NCI-H82 (cell line): Measurements from ENCODE around the gene ADCY2.

Source experiments
- DNase-seq: peaks from one replicate; lab custom pipeline; 2025; lab: John Stamatoyannopoulos, UW

The ADCY2 gene

DNA sequence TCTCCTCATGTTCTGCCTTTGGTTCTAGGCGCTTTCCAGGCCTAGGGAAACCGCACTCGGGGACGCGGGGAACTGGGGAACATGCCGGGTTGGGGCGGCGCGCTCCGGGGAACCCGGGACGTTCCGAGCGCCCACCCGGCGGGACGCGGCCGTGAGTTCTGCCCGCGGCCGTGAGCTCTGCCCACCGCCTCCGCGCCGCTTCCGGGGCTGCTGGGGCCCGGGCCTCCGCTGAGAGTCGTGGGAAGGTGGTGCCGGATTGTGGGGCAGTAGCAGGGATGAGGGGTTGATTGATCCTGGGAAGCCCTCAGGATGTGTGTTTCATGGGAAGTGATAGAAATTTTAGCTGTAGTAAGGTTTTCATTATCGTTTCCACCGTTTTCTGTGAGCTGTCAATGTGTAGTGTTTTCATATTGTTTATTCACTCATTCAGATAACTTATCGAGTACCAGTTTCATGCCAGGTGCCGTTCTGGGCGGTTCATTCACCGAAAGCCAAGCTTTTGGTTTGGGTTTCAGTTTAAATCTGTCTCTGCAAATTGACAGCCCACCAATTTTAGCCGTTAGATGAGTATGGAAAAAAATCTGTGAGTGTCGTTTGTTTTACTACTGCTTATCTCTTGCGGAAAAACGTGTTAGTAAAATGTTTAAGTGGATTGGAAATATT lies 473.7 kb downstream of the ADCY2 start:
- DNase-seq, result peak; percentile 4

DNA sequence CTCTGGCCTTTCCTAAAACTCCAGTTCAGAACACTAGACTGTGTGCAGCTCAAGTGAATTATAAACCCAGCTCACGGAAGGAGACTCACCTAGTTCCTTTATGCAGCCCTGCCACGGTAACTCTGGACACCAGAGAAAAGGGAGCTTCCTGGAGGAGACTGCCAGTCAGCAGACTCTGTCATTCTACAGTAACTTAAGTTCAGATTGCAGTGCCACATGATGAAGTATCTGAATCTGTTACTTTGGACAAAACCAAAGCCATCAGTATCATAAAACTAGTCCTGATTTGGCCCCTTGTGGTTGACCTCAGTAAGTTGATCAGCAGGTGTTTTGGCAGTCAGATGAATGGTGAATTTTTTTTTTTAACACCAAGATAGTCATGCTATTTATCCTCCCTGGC lies 475.7 kb downstream of the ADCY2 start:
- DNase-seq, result no peak

DNA sequence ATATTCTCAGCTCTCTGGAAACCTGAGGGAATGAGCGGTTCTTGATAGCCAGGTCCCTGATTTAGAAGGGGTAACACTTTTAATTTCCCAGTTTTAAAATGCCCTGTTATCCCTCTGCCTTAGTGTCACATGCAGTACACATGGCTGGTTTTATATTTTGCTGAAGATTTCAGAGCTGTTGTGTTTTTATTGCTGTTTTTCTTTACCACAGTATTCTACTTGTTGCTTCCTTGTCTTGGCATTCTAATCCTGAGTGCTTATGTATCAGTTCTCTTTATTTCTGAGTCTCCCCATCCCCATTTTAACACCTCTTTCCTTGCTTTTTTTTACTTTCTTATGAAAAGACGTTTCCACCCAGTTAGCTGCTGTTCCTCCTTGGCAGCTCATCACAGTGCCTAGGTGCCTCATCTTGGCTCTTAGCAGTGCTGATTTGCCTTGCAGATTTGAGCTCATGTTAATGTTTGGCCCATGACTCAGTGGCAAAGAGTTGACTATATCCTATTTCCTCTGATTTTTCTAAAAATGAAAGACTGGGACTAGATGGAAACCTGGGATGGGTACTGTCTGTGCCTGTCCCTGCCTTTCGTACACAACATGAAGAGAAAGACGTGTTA lies 476.7 kb downstream of the ADCY2 start:
- no peak for DNase-seq

DNA sequence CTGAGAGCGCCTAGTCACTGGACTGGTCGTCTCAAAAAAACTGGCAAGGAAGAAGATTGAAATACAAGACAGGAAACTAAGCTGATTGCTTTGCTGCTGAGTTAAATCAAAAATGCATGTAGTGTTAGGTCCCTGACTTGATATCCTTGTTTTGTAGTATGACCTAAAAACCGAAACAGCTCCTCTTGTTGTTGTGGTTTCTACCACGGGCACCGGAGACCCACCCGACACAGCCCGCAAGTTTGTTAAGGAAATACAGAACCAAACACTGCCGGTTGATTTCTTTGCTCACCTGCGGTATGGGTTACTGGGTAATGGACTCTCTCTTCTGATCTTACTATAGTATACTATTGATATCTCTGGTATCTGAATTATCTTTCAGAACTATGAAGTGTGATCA lies 477.3 kb downstream of the ADCY2 start:
- no peak for DNase-seq

DNA sequence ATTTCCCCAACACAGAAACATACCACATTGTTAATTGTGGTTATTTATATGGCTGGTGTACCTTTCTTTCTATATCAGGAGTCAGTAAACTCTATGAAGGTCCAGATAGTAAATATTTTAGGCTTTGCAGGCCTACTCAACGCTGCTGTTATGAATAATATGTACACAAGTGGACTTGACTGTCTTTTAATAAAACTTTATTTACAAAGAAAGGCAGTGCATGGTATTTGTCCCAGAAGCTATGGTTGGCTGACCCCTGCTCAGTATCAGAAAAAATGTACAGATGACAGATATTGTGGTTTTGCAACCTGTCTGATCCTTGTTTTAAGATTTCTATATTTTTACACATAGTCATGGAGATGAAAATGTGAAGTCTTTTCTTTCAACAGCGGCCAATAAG lies 478.7 kb downstream of the ADCY2 start:
- DNase-seq, result no peak

GRCh38 chr5:7875151-7875550 lies 479.2 kb downstream of the ADCY2 start:
- no peak for DNase-seq

- no peak for DNase-seq
Observed at GRCh38 chr5:7876867-7877266, 480.9 kb downstream of the ADCY2 start.

DNA sequence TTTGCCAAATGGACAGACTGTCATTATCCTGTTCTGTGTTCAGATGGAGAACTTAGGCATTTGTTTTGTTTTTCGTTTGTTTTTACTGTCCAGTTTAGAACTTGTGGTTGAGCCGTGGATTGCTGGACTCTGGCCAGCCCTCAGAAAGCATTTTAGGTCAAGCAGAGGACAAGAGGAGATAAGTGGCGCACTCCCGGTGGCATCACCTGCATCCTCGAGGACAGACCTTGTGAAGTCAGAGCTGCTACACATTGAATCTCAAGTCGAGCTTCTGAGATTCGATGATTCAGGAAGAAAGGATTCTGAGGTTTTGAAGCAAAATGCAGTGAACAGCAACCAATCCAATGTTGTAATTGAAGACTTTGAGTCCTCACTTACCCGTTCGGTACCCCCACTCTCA lies 481.9 kb downstream of the ADCY2 start:
- no peak for DNase-seq

DNA sequence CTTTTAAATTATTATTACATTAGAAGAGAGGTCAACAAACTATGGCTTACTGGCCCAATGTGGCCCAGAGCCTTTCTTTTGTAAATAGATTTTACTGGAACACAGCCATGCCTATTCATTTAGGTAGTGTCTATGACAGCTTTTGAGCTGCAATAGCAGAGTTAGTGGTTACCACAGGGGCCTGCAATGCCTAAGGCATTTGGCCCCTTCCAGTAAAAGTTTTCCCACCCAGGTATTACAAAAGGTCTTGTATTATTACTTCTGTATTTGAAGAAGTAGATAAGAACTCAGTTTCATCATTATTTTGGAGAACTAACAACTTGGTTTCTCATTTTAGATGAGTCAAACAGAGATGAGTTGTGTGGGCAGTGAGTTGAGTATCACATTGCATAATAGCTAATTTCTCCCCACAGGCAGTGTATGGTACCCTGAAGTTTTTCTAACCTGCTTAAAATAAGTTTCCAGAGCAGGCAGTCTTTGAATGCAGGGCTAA lies 482.5 kb downstream of the ADCY2 start:
- DNase-seq, result no peak
